Gastroesophageal sphincter (tissue), 4 donors: ENCODE results near the gene NEU2. TPM values are rescaled to one million over a fixed set of nuclear protein-coding genes. Genes with fewer than 3 reads are reported as not detected.
"Not testable (repeated sequence)": the region's sequence is repeated elsewhere in the genome, so short reads cannot be mapped to it uniquely, and the experiment has no call there.

Source experiments
- ATAC-seq: fragments of 150-250 bp; one replicate; pipeline ENCODE4 v1.9.1; 2016; ENCODE audit warnings: mild to moderate bottlenecking, moderate library complexity
- H3K27ac ChIP-seq, 4 donors: fragments of 200-600 bp; sonication (generic) in 3 of 4; 1 replicate in 3 of 4; 2 replicates in 1 of 4; pipeline ENCODE4 v1.5.1; 2016 to 2019
- H3K27me3 ChIP-seq: fragments of 200-600 bp; sonication (generic); one replicate; pipeline ENCODE4 v1.5.1; 2019
- H3K36me3 ChIP-seq, 2 donors: fragments of 200-600 bp; sonication (generic); one replicate each; pipeline ENCODE4 v1.5.1; 2019; ENCODE audit warnings: control low read depth in 1 of 2
- H3K4me1 ChIP-seq, 3 donors: fragments of 200-600 bp; sonication (generic); 1 replicate in 2 of 3; 2 replicates in 1 of 3; pipeline ENCODE4 v1.5.1; 2016 to 2019; ENCODE audit warnings: control low read depth in 2 of 3
- H3K4me3 ChIP-seq, 2 donors: fragments of 200-600 bp; sonication (generic); one replicate each; pipeline ENCODE4 v1.5.1; 2019; ENCODE audit warnings: mild to moderate bottlenecking in 1 of 2, moderate library complexity in 1 of 2
- H3K9me3 ChIP-seq, 3 donors: fragments of 200-600 bp; sonication (generic); one replicate each; pipeline ENCODE4 v1.5.1; 2017 to 2019; ENCODE audit warnings: control low read depth in 2 of 3
- CTCF ChIP-seq, 4 experiments: fragments of 200-600 bp in 2 of 4; fragments of 450-650 bp in 2 of 4; sonication (generic) in 1 of 4; IDR thresholded peaks; one replicate each; pipeline ENCODE4 v1.5.1; 2017 to 2019; ENCODE audit warnings: antibody characterized with exemption in 4 of 4, mild to moderate bottlenecking in 2 of 4, moderate library complexity in 2 of 4
- EP300 ChIP-seq: sonication (generic); formaldehyde crosslinking; IDR thresholded peaks from one replicate; pipeline ENCODE4 v1.6.1; 2017; ENCODE audit warnings: antibody characterized with exemption, mild to moderate bottlenecking
- POLR2A ChIP-seq, 2 donors: fragments of 450-650 bp; IDR thresholded peaks; one replicate each; pipeline ENCODE4 v1.6.1; 2017; ENCODE audit warnings: antibody characterized with exemption in 2 of 2, mild to moderate bottlenecking in 2 of 2, moderate library complexity in 1 of 2
- POLR2AphosphoS5 ChIP-seq: sonication (generic); formaldehyde crosslinking; IDR thresholded peaks from one replicate; pipeline ENCODE4 v1.6.1; 2017; ENCODE audit warnings: antibody characterized with exemption
- WGBS, 2 donors: methylation state at CpG; one replicate each; pipeline ENCODE4 v1.1.5; 2018; ENCODE audit warnings: low coverage in 1 of 2; 5-methylcytosine and 5-hydroxymethylcytosine counted together
- total RNA-seq, 4 donors: library from RNA; depleted of rRNA; stranded (reverse); fragments of >200 nt; gene quantifications; one replicate each; pipeline ENCODE4 v1.1.0, GENCODE V29; 2016

NEU2 gene
- total RNA-seq, 4 donors from 2014 or later, result not detected

GRCh38 chr2:233063269-233063975, 30.9 kb downstream of the NEU2 start:
- ATAC-seq, result no peak
- Histone ChIP-seq H3K27ac (peak overlapping the region in 2 of 4 donors; percentile 19 to 77), H3K4me1 (peaks cover 0 to 47% (median 3%) of the 10 kb centered on the region in 3 donors), H3K9me3 (no peaks in the 10 kb centered on the region), H3K4me3 (peak overlapping the region in 1 of 2 donors; percentile 50), H3K36me3 (no peaks in the 10 kb centered on the region), H3K27me3 (no peaks in the 10 kb centered on the region)
- 20% methylated on average over 1 of the region's 13 CpGs; no CpG with 5 or more reads in 1 of the 2 donors for WGBS, 2 donors
- no peak for TF ChIP-seq POLR2A (IDR thresholded peaks at IDR 0.05)
- TF ChIP-seq POLR2AphosphoS5, result no peak
- TF ChIP-seq EP300, result no peak
- no peak for TF ChIP-seq CTCF (IDR thresholded peaks at IDR 0.05)

- WGBS, 2 donors, result 86% methylated on average over 2 of the region's 9 CpGs; no CpG with 5 or more reads in 1 of the 2 donors
- ATAC-seq, result no peak
These were observed 31.5 kb downstream of the NEU2 start for GRCh38 chr2:233063976-233064411.

GRCh38 chr2:233064530-233065199, 32.2 kb downstream of the NEU2 start:
- 74 to 84% methylated on average over 10 to 14 of the region's 16 CpGs for WGBS, 2 donors
- Histone ChIP-seq H3K4me1 (peaks cover 0 to 40% (median 3%) of the 10 kb centered on the region in 3 donors), H3K9me3 (no peaks in the 10 kb centered on the region), H3K4me3 (no peak overlapping the region), H3K27me3 (no peaks in the 10 kb centered on the region), H3K27ac (no peak overlapping the region), H3K36me3 (no peaks in the 10 kb centered on the region)
- TF ChIP-seq POLR2A (IDR thresholded peaks at IDR 0.05), result no peak
- no peak for TF ChIP-seq POLR2AphosphoS5
- TF ChIP-seq EP300, result no peak
- TF ChIP-seq CTCF (IDR thresholded peaks at IDR 0.05), result no peak
- no peak for ATAC-seq

More at GRCh38 chr2:233063976-233064411, 31.5 kb downstream of the NEU2 start:
- Histone ChIP-seq H3K4me1 (peaks cover 0 to 46% (median 3%) of the 10 kb centered on the region in 3 donors), H3K36me3 (no peaks in the 10 kb centered on the region), H3K27ac (no peak overlapping the region), H3K4me3 (no peak overlapping the region), H3K27me3 (no peaks in the 10 kb centered on the region), H3K9me3 (no peaks in the 10 kb centered on the region)
- TF ChIP-seq POLR2A (IDR thresholded peaks at IDR 0.05) (no peak), CTCF (IDR thresholded peaks at IDR 0.05) (no peak), EP300 (no peak), POLR2AphosphoS5 (no peak)

GRCh38 chr2:233065200-233065589, 32.7 kb downstream of the NEU2 start:
- H3K9me3 ChIP-seq, H3K36me3 ChIP-seq, H3K27me3 ChIP-seq, H3K27ac ChIP-seq, H3K4me3 ChIP-seq, ATAC-seq: not testable (repeated sequence)
- H3K4me1 ChIP-seq, result peaks cover 0 to 39% (median 3%) of the 10 kb centered on the region in 3 donors
- WGBS, 2 donors, result 83 to 90% methylated on average over 3 of the region's 4 CpGs

GRCh38 chr2:233065954-233066470, 33.5 kb downstream of the NEU2 start:
- no peak overlapping the region for H3K27ac ChIP-seq
- WGBS, 2 donors, result 91 to 100% methylated on average over 2 to 5 of the region's 9 CpGs
- no peak for ATAC-seq
- peaks cover 0 to 2% (median 0%) of the 10 kb centered on the region in 3 donors for H3K9me3 ChIP-seq
- no peaks in the 10 kb centered on the region for H3K27me3 ChIP-seq
- no peaks in the 10 kb centered on the region for H3K36me3 ChIP-seq
- no peak overlapping the region for H3K4me3 ChIP-seq
- H3K4me1 ChIP-seq, result peaks cover 0 to 38% (median 3%) of the 10 kb centered on the region in 3 donors
- TF ChIP-seq EP300 (no peak), CTCF (IDR thresholded peaks at IDR 0.05) (no peak), POLR2AphosphoS5 (no peak), POLR2A (IDR thresholded peaks at IDR 0.05) (no peak)
